Esophagus muscularis mucosa (tissue), 4 donors: ENCODE measurements around the gene PODXL2.

Source experiments
- EP300 ChIP-seq: sonication (generic); formaldehyde crosslinking; IDR thresholded peaks from one replicate; pipeline ENCODE4 v1.6.1; 2017; ENCODE audit warnings: antibody characterized with exemption
- POLR2A ChIP-seq: fragments of 450-650 bp; IDR thresholded peaks from one replicate; pipeline ENCODE4 v1.6.1; 2017; ENCODE audit warnings: antibody characterized with exemption, moderate library complexity, mild to moderate bottlenecking, low read depth
- POLR2AphosphoS5 ChIP-seq, 2 donors: sonication (generic); formaldehyde crosslinking; IDR thresholded peaks; one replicate each; pipeline ENCODE4 v1.6.1; 2017; ENCODE audit warnings: antibody characterized with exemption in 2 of 2
- TF ChIP-seq, protein P1 (sequence below), 3 experiments: fragments of 200-600 bp in 2 of 3; fragments of 450-650 bp in 1 of 3; sonication (generic) in 2 of 3; IDR thresholded peaks; one replicate each; pipeline ENCODE4 v1.5.1; 2017 to 2019; ENCODE audit warnings: antibody characterized with exemption in 3 of 3, mild to moderate bottlenecking in 2 of 3, moderate library complexity in 1 of 3

DNA sequence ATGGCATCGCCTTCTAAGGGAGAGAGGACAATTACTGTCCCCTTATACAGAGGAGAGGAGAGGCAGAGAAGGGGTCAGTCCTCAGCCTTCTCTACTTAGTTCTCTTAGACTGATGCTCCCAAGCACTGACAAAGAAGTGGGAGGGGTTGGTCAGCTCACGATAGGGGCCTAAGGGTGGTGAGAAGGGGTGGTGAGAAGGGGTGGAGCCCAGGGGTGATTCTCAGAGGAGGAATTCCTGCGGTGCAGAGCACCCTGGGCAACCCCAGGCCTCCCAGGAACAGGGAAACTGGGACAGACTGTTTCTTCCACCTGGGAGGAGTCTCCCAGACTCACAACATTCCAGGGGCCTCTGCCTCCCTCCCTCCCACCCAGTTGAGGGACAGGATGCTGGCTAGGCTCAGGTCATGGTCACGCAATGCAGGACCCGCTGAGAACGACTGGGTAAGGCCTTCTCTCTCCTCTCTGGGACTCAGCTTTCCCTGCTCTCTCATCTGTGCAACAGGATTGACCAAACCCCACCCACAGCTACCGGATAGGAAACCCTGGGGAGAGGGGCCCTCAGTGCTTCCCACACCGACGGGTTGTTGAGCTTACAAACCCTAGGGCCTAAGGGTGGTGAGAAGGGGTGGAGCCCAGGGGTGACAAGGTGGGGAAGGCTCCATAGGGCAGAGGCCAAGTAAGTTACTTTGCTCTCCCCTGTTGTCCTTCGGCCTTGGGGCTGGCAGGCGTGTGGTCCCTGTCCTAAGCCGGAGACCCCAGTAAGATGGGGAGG is 40.0 kb upstream of the PODXL2 start:
- TF ChIP-seq, protein P1, sequence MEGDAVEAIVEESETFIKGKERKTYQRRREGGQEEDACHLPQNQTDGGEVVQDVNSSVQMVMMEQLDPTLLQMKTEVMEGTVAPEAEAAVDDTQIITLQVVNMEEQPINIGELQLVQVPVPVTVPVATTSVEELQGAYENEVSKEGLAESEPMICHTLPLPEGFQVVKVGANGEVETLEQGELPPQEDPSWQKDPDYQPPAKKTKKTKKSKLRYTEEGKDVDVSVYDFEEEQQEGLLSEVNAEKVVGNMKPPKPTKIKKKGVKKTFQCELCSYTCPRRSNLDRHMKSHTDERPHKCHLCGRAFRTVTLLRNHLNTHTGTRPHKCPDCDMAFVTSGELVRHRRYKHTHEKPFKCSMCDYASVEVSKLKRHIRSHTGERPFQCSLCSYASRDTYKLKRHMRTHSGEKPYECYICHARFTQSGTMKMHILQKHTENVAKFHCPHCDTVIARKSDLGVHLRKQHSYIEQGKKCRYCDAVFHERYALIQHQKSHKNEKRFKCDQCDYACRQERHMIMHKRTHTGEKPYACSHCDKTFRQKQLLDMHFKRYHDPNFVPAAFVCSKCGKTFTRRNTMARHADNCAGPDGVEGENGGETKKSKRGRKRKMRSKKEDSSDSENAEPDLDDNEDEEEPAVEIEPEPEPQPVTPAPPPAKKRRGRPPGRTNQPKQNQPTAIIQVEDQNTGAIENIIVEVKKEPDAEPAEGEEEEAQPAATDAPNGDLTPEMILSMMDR (IDR thresholded peaks at IDR 0.05): no peak
- no peak for TF ChIP-seq POLR2AphosphoS5 (IDR thresholded peaks at IDR 0.05)
- no peak for TF ChIP-seq EP300
- TF ChIP-seq POLR2A: no peak
